NCI-H1694 (cell line): Measurements from ENCODE around the gene MED23.
A peak's percentile ranks its signal among the peaks of the same experiment; 100 is the strongest.

Experiments used
- DNase-seq: peaks from one replicate; lab custom pipeline; 2025; lab: John Stamatoyannopoulos, UW

MED23 gene

GRCh38 chr6:131627724-131628682 lies at the start of gene MED23:
TSS of gene MED23 (minus strand) at chr6:131628242. CDS start at chr6:131628049, 193 bp downstream.
- peak; percentile 80 for DNase-seq

GRCh38 chr6:131673184-131673583 lies 45.1 kb upstream of the MED23 start:
- no peak for DNase-seq

GRCh38 chr6:131669891-131670290 lies 41.8 kb upstream of the MED23 start:
- no peak for DNase-seq

- DNase-seq: no peak
These were observed 35.6 kb upstream of the MED23 start for GRCh38 chr6:131663578-131664165.

GRCh38 chr6:131660195-131660594 lies 32.2 kb upstream of the MED23 start:
- no peak for DNase-seq

- no peak for DNase-seq
These were observed 30.2 kb upstream of the MED23 start for GRCh38 chr6:131658287-131658686.

- DNase-seq: no peak
These were observed 29.6 kb upstream of the MED23 start for GRCh38 chr6:131657630-131658111.

- DNase-seq: no peak
These were observed 29.2 kb upstream of the MED23 start for GRCh38 chr6:131657222-131657621.

GRCh38 chr6:131656667-131657066 lies 28.6 kb upstream of the MED23 start:
- DNase-seq: no peak

GRCh38 chr6:131655951-131656350 lies 27.9 kb upstream of the MED23 start:
- no peak for DNase-seq

- no peak for DNase-seq
These were observed 27.3 kb upstream of the MED23 start for GRCh38 chr6:131655387-131655786.

GRCh38 chr6:131654326-131654725 lies 26.3 kb upstream of the MED23 start:
- no peak for DNase-seq

- DNase-seq: no peak
These were observed 24.4 kb upstream of the MED23 start for GRCh38 chr6:131652472-131652871.

GRCh38 chr6:131651782-131652181 lies 23.7 kb upstream of the MED23 start:
- no peak for DNase-seq

GRCh38 chr6:131646249-131646670 lies 18.2 kb upstream of the MED23 start:
- DNase-seq: no peak

GRCh38 chr6:131645846-131646245 lies 17.8 kb upstream of the MED23 start:
- DNase-seq: no peak

GRCh38 chr6:131644921-131645320 lies 16.9 kb upstream of the MED23 start:
- no peak for DNase-seq

GRCh38 chr6:131643855-131644460 lies 15.9 kb upstream of the MED23 start:
- no peak for DNase-seq

- no peak for DNase-seq
These were observed 15.1 kb upstream of the MED23 start for GRCh38 chr6:131642987-131643611.

GRCh38 chr6:131642565-131642964 lies 14.5 kb upstream of the MED23 start:
- no peak for DNase-seq

GRCh38 chr6:131641554-131641953 lies 13.5 kb upstream of the MED23 start:
- no peak for DNase-seq

GRCh38 chr6:131640576-131640975 lies 12.5 kb upstream of the MED23 start:
- DNase-seq: no peak
